ENCODE data around the gene CCR4.
"Not testable (repeated sequence)": the region's sequence is repeated elsewhere in the genome, so short reads cannot be mapped to it uniquely, and the experiment has no call there.

Gene CCR4

DNA sequence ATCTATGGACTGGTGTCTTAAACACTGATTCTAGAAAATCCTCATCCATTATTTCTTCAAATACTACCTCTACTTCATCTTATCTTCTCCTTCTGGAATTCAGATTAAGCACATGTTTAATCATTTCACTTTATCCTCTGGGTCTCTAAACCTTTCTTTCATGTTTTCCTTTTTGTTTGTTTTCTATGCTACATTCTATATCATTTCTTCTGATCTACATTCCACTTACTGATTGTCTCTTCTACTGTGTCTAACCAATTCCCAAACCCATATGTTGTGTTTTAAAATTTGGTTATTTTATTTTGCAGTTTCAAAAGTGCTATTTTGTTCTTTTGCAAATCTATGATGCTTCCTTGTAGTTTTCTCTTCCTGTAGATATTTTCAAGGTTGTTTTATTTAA is 31.7 kb downstream of the CCR4 start:
- DNase-seq (ENCODE audit: low spot score): no peak

GRCh38 chr3:32984918-32985317 is 33.5 kb downstream of the CCR4 start:
- DNase-seq (ENCODE audit: low spot score): not testable (repeated sequence)

DNA sequence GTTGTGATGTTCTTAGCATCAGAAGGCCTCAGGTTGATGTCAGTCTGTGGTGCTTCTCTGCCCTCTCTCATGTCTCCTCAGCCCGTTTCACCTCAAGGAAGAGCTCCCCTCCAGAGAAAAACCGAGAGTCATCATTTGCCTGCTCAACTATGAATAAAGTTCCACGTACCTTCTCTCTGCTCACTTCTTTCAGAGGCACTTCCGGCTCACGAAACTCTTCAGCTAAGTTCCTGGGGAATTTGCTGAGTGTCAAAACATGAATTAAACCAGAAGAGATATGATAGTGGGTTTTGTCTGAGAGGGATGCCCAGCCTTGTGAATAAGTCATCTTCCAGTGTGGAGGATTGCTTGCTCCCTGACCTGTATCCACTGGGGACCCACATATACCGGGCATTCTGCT is 37.7 kb downstream of the CCR4 start:
- no peak for DNase-seq (ENCODE audit: low spot score)

DNA sequence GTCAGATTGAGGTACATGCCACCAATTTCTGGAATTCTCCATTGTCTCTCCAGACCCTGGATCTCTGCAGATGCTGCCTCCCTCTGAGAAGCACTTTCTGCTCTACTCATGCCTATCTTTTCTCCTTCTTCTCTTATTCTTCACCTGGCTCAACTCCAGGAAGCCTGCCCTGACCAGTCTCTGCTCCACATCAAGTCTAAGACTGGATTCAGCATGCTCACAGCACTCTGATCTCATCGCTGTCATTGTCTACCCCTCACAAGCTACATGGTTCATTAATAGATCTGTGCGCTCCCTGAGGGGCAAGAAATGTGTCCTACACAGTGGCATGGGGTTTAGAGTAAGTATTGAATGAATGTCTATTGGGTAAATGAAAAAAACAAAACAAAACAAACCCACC is 38.7 kb downstream of the CCR4 start:
- DNase-seq (ENCODE audit: low spot score): no peak

GRCh38 chr3:32991781-32992180 is 40.3 kb downstream of the CCR4 start:
- DNase-seq (ENCODE audit: low spot score): no peak

DNA sequence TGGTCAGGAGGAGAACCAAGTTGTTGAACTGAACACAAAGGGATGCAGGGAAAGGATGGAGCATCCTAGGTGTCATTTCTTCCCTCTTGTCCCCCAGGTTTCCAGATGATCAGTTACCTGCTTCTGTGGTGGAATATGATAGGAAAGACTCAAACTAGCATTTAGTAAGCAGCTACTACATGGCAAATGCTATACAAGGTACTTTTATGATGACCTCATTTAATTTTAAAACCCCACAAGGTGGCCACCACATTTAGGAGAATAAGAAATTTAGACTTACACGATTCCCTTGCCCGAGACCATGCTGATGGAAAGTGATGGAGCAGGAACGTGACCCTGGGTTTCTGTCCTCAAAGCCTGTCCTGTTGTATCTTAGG is 40.9 kb downstream of the CCR4 start:
- DNase-seq (ENCODE audit: low spot score): no peak

GRCh38 chr3:32994045-32994444 is 42.6 kb downstream of the CCR4 start:
- no peak for DNase-seq (ENCODE audit: low spot score)

DNA sequence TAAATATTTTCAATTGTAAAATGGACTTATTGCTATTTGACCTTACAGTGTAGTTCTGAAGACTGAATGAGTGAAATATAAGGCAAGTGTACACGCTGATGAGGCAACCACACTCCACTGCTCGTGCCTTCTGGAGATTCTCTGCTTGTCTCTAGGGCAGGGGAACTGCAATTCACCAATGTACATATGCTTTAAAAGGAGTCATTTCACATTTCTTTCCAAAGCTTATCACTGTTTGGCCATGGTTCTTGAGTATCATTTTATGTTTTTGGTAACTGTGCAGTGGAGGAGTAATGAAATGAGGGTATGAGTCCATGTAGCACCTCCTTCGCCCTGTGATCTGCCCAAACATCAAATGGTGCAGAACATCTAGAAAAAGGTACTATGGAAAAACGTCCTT is 43.7 kb downstream of the CCR4 start:
- DNase-seq (ENCODE audit: low spot score): no peak

DNA sequence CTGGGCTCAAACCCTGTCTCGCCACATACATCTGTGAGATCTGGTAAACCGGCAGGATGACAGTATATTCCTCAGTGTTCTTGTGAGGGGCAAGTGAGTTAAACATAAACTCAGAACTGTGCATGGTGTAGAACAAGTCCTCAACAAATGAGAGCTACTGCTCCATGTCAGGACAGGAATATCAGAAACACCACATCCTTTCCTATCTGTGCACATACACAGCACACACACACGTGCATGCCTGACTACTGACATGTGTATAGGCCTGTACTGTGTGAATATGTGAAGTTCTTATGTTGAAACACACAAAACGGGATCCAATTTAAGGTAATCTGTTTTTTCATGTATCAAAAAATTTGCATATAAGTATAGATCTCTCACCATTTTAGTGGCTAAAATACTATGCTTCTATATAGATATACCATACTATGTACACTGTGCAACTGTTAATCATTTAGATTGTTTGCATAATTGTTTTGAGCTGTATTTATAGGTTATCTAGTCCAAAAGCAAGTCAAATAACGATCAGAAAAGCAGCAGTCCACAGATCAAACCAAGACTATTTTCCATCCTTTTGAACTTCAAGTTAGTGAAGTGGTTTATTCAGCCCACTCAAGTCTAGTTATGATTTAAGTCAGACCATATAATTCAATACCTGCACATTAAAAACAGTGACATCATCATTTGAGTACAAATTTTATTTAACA is 44.8 kb downstream of the CCR4 start:
- DNase-seq (ENCODE audit: low spot score): no peak

DNA sequence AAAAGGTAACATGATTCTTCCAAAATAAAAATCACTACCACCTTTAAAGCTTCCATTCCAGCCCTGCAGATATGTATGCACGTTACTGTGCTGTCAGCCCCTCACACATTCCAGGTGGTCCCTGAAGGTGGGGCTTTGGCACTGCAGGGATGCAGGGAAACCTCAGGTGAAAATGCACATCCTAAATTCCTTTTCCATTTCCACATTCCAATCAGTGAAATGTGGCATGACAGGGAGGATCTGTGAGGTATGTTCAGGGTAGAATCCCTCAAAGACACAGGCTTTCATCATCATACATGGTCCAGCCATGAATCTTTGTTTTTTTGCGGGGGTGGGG is 45.3 kb downstream of the CCR4 start:
- DNase-seq (ENCODE audit: low spot score): no peak

DNA sequence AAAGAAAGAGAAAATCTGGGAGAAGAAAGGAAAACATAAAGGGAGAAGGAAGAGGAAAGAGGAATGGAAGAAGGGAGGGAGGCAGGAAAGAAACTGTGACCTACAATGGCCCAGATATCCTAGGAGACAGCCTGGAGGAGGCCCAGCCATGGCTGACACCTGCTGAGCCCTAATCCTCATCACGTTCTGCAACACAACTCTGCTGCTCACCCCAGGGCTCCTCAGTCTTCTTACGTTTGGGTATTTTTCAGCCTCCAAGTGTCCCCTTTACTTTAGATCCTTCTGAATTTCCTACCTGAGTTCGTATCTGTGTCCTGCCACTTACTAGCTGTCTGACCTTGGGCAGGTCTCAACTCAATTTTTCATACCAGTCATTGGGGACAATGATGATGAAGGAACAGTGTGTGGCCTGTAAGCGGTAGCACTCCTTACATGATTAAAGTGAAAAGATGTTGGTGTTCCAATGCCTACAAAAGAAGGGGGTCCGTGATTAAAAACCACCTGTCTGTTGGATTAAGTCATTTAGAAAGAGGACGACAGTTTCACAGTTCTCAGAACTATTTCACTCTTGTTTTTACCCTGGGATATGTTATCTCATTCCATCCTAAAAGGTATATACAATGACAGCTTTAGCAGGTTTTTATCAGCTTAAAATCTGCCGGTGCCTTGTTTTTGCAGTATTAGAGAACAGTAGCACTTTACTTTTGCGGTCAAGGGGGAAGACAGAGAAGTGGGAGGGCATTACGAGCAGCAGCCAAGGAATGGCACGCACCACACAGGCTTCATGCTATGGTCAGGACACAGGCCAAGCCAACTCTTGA is 47.4 kb downstream of the CCR4 start:
- DNase-seq (ENCODE audit: low spot score): no peak

GRCh38 chr3:33000691-33001385 is 49.4 kb downstream of the CCR4 start:
- DNase-seq (ENCODE audit: low spot score): no peak

DNA sequence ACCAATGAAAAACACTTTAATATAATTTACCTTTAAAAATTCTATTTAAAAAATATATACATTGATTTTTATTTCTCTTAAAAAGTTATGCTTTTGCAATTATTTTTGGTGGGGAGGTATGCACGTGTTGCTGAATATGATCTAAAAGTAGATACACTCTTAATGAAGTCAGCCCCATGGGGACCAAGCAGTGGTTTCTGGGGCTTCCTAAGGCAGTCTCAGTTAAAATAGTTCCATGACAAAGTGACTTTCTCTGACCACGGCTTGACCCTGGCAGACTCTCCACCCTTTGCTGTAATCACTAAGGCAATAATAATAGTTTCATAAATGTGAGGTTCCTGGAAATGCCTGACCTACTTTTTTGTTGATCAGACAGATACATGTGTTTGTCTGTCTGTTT is 50.4 kb downstream of the CCR4 start:
- DNase-seq (ENCODE audit: low spot score): no peak

GRCh38 chr3:33003308-33003707 is 51.9 kb downstream of the CCR4 start:
- no peak for DNase-seq (ENCODE audit: low spot score)

DNA sequence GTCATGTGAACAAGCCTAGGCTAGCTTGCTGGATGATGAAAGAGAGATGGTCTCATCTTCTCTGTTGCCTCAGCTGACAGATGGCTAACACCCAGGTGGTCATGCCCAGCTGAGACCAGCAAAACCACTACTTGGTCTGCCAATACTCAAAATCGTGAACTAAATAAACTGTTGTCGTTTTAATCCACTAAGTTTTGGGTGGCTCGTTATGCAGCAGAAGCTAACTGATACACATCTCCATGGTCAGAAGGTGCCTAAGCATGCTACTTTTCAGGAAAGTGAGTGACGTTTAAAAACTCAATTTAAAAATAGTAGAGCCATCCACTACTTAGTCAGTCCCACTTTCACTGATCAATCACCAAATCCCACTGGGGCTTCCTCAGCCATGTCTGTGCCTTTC is 52.8 kb downstream of the CCR4 start:
- no peak for DNase-seq (ENCODE audit: low spot score)

DNA sequence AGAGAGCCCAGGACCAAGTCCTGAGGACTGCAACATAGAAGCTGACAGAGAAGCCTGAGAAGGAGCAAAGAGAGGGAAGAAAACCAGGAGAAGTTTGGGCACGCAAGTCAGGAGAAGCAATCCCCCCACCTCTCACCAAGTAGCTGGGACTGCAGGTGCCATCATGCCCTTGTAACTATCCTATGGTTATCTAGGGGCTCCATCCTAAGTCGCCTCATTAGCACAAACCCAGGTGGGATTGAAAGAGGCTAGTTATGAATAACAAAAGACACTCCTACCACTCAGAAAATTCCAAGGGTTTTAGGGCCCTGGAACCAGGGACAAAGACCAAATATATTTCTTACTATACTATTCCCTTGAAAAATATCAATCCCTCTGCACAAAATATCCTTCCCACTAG is 53.5 kb downstream of the CCR4 start:
- no peak for DNase-seq (ENCODE audit: low spot score)

All from COLO829 (cell line).